NOMO-1 (cell line): ENCODE data around the gene ANP32A.
"Not testable (repeated sequence)": the region's sequence is repeated elsewhere in the genome, so short reads cannot be mapped to it uniquely, and the experiment has no call there.

Experiments used
- DNase-seq, 2 experiments: peaks; one replicate each; lab custom pipeline; 2025; ENCODE audit not compliant: unreplicated experiment in 2 of 2; lab: John Stamatoyannopoulos, UW

The ANP32A gene

GRCh38 chr15:68759982-68760579 lies 60.6 kb downstream of the ANP32A start:
- not testable (repeated sequence) for DNase-seq

- no peak for DNase-seq
These were observed 65.0 kb downstream of the ANP32A start for GRCh38 chr15:68755731-68756130.

GRCh38 chr15:68751622-68752021 lies 69.1 kb downstream of the ANP32A start:
- DNase-seq, result no peak

GRCh38 chr15:68749793-68750192 lies 70.9 kb downstream of the ANP32A start:
- no peak for DNase-seq

GRCh38 chr15:68749365-68749764 lies 71.3 kb downstream of the ANP32A start:
- DNase-seq, result no peak

GRCh38 chr15:68743256-68743655 lies 77.4 kb downstream of the ANP32A start:
- DNase-seq, result no peak

- no peak for DNase-seq
These were observed 81.2 kb downstream of the ANP32A start for GRCh38 chr15:68739390-68740080.

- DNase-seq, result no peak
These were observed 85.1 kb downstream of the ANP32A start for GRCh38 chr15:68735610-68736009.

GRCh38 chr15:68734881-68735280 lies 85.8 kb downstream of the ANP32A start:
- no peak for DNase-seq

GRCh38 chr15:68734352-68734751 lies 86.3 kb downstream of the ANP32A start:
- no peak for DNase-seq

- no peak for DNase-seq
These were observed 87.0 kb downstream of the ANP32A start for GRCh38 chr15:68733666-68734065.

- DNase-seq, result no peak
These were observed 88.2 kb downstream of the ANP32A start for GRCh38 chr15:68732451-68732850.

GRCh38 chr15:68730976-68731897 lies 89.5 kb downstream of the ANP32A start:
- DNase-seq, result no peak

GRCh38 chr15:68730471-68730919 lies 90.2 kb downstream of the ANP32A start:
- DNase-seq, result no peak

GRCh38 chr15:68729789-68730411 lies 90.8 kb downstream of the ANP32A start:
- DNase-seq, result no peak
